NB4 (cell line): ENCODE measurements around the gene CDC23.

Source experiments
- CTCF ChIP-seq: IDR thresholded peaks from one replicate; pipeline ENCODE4 v1.5.1; 2012; ENCODE audit warnings: low read depth, low read length
- POLR2A ChIP-seq: IDR thresholded peaks from 2 replicates; pipeline ENCODE4 v1.6.1; 2011; ENCODE audit warnings: mild to moderate bottlenecking; ENCODE audit not compliant: insufficient read length; ENCODE audit errors: extremely low read depth

GRCh38 chr5:138230261-138230660 lies 17.1 kb upstream of the CDC23 start:
- TF ChIP-seq CTCF (no peak), POLR2A (no peak)
